Ishikawa (cell line): ENCODE results near the gene EPHA6.

Experiments
- CEBPB ChIP-seq: IDR thresholded peaks from 2 replicates; pipeline ENCODE4 v1.6.1; 2012
- CREB1 ChIP-seq: IDR thresholded peaks from 2 replicates; pipeline ENCODE4 v1.6.1; 2012; ENCODE audit warnings: low read depth
- RAD21 ChIP-seq: IDR thresholded peaks from 2 replicates; pipeline ENCODE4 v1.6.1; 2012; ENCODE audit warnings: low read depth
- TAF1 ChIP-seq: IDR thresholded peaks from 2 replicates; pipeline ENCODE4 v1.6.1; 2012; ENCODE audit warnings: low read depth, mild to moderate bottlenecking
- YY1 ChIP-seq: IDR thresholded peaks from 2 replicates; pipeline ENCODE4 v1.6.1; 2012; ENCODE audit warnings: low read depth

GRCh38 chr3:97646932-97647331, 832.5 kb downstream of the EPHA6 start:
- TF ChIP-seq CEBPB: no peak
- TF ChIP-seq TAF1: no peak
- no peak for TF ChIP-seq YY1
- no peak for TF ChIP-seq RAD21
- TF ChIP-seq CREB1: no peak
